ENCODE measurements around the gene DIPK1C.

- TF ChIP-seq CTCF (IDR thresholded peaks at IDR 0.05 in 8 of 11, conservative IDR thresholded peaks at IDR 0.05 in 3 of 11), result no peak
- TF ChIP-seq POLR2A (IDR thresholded peaks at IDR 0.05), result no peak
- TF ChIP-seq POLR2AphosphoS5 (IDR thresholded peaks at IDR 0.05), result no peak
These were observed 1.1 kb downstream of the DIPK1C start for GRCh38 chr18:74456017-74456348.

Measured in spleen (tissue), 7 donors.